H1 (cell line): ENCODE data around the gene ARHGEF28.

Experiments
- CTCF ChIP-seq, 3 experiments: IDR thresholded peaks; 1 replicate in 2 of 3; 2 replicates in 1 of 3; pipeline versions ENCODE4 v1.5.1 to v1.6.1; 2011; ENCODE audit warnings: low read length in 3 of 3, mild to moderate bottlenecking in 3 of 3, inconsistent platforms in 2 of 3, low read depth in 1 of 3, moderate library complexity in 1 of 3; ENCODE audit not compliant: insufficient read depth in 1 of 3; ENCODE audit errors: control extremely low read depth in 1 of 3
- HDAC6 ChIP-seq: IDR thresholded peaks from one replicate; pipeline ENCODE4 v1.7.1; 2012; ENCODE audit warnings: low read depth, mild to moderate bottlenecking, inconsistent platforms, low read length, moderate library complexity
- MAFK ChIP-seq: IDR thresholded peaks from 2 replicates; pipeline ENCODE4 v1.6.1; 2012; ENCODE audit warnings: low read depth, mild to moderate bottlenecking, improper control_type of control experiment, low read length
- PHF8 ChIP-seq: fragments of 200-600 bp; sonication (generic); conservative IDR thresholded peaks from 2 replicates; pipeline ENCODE4 v1.7.1; 2012; ENCODE audit warnings: low read depth, mild to moderate bottlenecking, inconsistent platforms, low read length, moderate library complexity
- RAD21 ChIP-seq, 2 experiments: IDR thresholded peaks in 1 of 2; conservative IDR thresholded peaks in 1 of 2; 2 replicates each; pipeline ENCODE4 v1.6.1; 2011; ENCODE audit warnings: low read depth in 2 of 2, low read length in 2 of 2, improper control_type of control experiment in 1 of 2, inconsistent platforms in 1 of 2, mild to moderate bottlenecking in 1 of 2, moderate library complexity in 1 of 2
- SP1 ChIP-seq: IDR thresholded peaks from 2 replicates; pipeline ENCODE4 v1.6.1; 2011; ENCODE audit warnings: low read depth, low read length
- TCF12 ChIP-seq: IDR thresholded peaks from 2 replicates; pipeline ENCODE4 v1.6.1; 2011; ENCODE audit warnings: low read depth, mild to moderate bottlenecking, low read length
- TF ChIP-seq, protein P1 (sequence below): IDR thresholded peaks from 2 replicates; pipeline ENCODE4 v1.6.1; 2012; ENCODE audit warnings: low read length, inconsistent platforms

- no peak for TF ChIP-seq CTCF (IDR thresholded peaks at IDR 0.05; ENCODE audit: control extremely low read depth in 1 of 3, insufficient read depth in 1 of 3, low read depth in 1 of 3, low read length in 3 of 3)
- no peak for TF ChIP-seq RAD21 (IDR thresholded peaks at IDR 0.05 in 1 of 2, conservative IDR thresholded peaks at IDR 0.05 in 1 of 2; ENCODE audit: low read depth in 2 of 2, low read length in 2 of 2)
- TF ChIP-seq MAFK: no peak
- no peak for TF ChIP-seq PHF8
- no peak for TF ChIP-seq SP1
- TF ChIP-seq, protein P1, sequence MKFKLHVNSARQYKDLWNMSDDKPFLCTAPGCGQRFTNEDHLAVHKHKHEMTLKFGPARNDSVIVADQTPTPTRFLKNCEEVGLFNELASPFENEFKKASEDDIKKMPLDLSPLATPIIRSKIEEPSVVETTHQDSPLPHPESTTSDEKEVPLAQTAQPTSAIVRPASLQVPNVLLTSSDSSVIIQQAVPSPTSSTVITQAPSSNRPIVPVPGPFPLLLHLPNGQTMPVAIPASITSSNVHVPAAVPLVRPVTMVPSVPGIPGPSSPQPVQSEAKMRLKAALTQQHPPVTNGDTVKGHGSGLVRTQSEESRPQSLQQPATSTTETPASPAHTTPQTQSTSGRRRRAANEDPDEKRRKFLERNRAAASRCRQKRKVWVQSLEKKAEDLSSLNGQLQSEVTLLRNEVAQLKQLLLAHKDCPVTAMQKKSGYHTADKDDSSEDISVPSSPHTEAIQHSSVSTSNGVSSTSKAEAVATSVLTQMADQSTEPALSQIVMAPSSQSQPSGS: no peak
- TF ChIP-seq TCF12: no peak
- TF ChIP-seq HDAC6: no peak
Measured at GRCh38 chr5:73810429-73810828, 184.4 kb downstream of the ARHGEF28 start.
